KMS-11 (cell line): Measurements from ENCODE around the gene ASAH2.
A peak's percentile ranks its signal among the peaks of the same experiment; 100 is the strongest.
"Not testable (repeated sequence)": the region's sequence is repeated elsewhere in the genome, so short reads cannot be mapped to it uniquely, and the experiment has no call there.

Experiments used
- H2AFZ ChIP-seq: fragments of 200-600 bp; sonication (generic); 2 replicates; pipeline ENCODE4 v1.6.1; 2016; ENCODE audit warnings: antibody characterized with exemption, mixed run types, low read depth
- H3K27ac ChIP-seq: fragments of 200-600 bp; sonication (generic); 2 replicates; pipeline ENCODE4 v1.6.1; 2016; ENCODE audit warnings: mild to moderate bottlenecking, mixed run types
- H3K27me3 ChIP-seq: fragments of 200-600 bp; sonication (generic); 2 replicates; pipeline ENCODE4 v1.6.1; 2017; ENCODE audit warnings: mild to moderate bottlenecking, low read depth, mixed run types, moderate library complexity; ENCODE audit not compliant: insufficient read depth
- H3K36me3 ChIP-seq: fragments of 200-600 bp; sonication (generic); 2 replicates; pipeline ENCODE4 v1.6.1; 2017; ENCODE audit warnings: mild to moderate bottlenecking, mixed run types; ENCODE audit not compliant: insufficient read depth
- H3K4me1 ChIP-seq: fragments of 200-600 bp; sonication (generic); 2 replicates; pipeline ENCODE4 v1.6.1; 2016; ENCODE audit warnings: mild to moderate bottlenecking, low read depth, mixed run types; ENCODE audit not compliant: poor library complexity, severe bottlenecking
- H3K4me2 ChIP-seq: fragments of 200-600 bp; sonication (generic); 2 replicates; pipeline ENCODE4 v1.7.0; 2016; ENCODE audit warnings: mild to moderate bottlenecking, mixed run types
- H3K4me3 ChIP-seq: fragments of 200-600 bp; sonication (generic); IDR thresholded peaks from 2 replicates; pipeline ENCODE4 v1.6.1; 2017; ENCODE audit warnings: low read depth, low read length, mixed read lengths; ENCODE audit not compliant: insufficient read depth
- H3K79me2 ChIP-seq: fragments of 200-600 bp; sonication (generic); 2 replicates; pipeline ENCODE4 v1.6.1; 2016; ENCODE audit warnings: low read depth, mixed run types; ENCODE audit not compliant: insufficient read depth
- H3K9ac ChIP-seq: fragments of 200-600 bp; sonication (generic); 2 replicates; pipeline ENCODE4 v1.6.1; 2016; ENCODE audit warnings: mild to moderate bottlenecking, mixed run types
- H4K20me1 ChIP-seq: fragments of 200-600 bp; sonication (generic); 2 replicates; pipeline ENCODE4 v1.6.1; 2016; ENCODE audit warnings: mild to moderate bottlenecking, mixed run types; ENCODE audit not compliant: insufficient read depth
- CTCF ChIP-seq: fragments of 200-600 bp; sonication (generic); conservative IDR thresholded peaks from 2 replicates; pipeline ENCODE4 v1.6.1; 2017; ENCODE audit warnings: low read depth, mild to moderate bottlenecking, antibody characterized with exemption, low read length, moderate library complexity, mixed read lengths

Gene ASAH2

GRCh38 chr10:50279489-50279888 is 28.2 kb upstream of the ASAH2 start:
- Histone ChIP-seq H3K27ac (no peak overlapping the region), H4K20me1 (no peaks in the 10 kb centered on the region), H3K27me3 (no peaks in the 10 kb centered on the region), H3K4me3 (no peak overlapping the region), H3K4me2 (no peak overlapping the region), H2AFZ (no peak overlapping the region), H3K79me2 (no peaks in the 10 kb centered on the region), H3K4me1 (no peaks in the 10 kb centered on the region), H3K9ac (no peak overlapping the region), H3K36me3 (no peaks in the 10 kb centered on the region)
- no peak for TF ChIP-seq CTCF

GRCh38 chr10:50275650-50276235 is 24.4 kb upstream of the ASAH2 start:
- Histone ChIP-seq H3K79me2 (no peaks in the 10 kb centered on the region), H3K36me3 (no peaks in the 10 kb centered on the region), H3K9ac (no peak overlapping the region), H2AFZ (no peak overlapping the region), H3K27ac (no peak overlapping the region), H3K4me3 (no peak overlapping the region), H3K4me2 (no peak overlapping the region), H4K20me1 (no peaks in the 10 kb centered on the region), H3K27me3 (no peaks in the 10 kb centered on the region), H3K4me1 (no peaks in the 10 kb centered on the region)
- peak; percentile 81 for TF ChIP-seq CTCF

DNA sequence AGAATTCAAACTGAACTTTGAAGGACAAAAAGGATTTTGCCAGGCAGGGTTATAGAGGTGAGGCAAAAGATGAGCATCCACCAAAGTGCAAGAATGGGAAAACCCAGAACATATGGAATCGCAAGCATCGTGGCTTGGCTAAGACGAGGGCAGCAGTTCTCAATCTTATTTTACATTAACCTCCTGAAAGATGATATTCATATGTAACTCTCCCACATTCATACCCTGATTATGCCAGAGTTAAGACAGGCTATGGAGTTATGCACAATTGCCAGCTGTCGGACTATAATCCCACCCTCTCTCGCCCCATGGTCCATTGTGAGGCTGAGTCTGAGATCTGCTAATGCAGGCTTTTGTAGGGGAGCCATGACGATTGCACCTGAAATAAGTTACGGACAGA is 21.2 kb upstream of the ASAH2 start:
- H2AFZ ChIP-seq: no peak overlapping the region
- H3K4me3 ChIP-seq: no peak overlapping the region
- H4K20me1 ChIP-seq: no peaks in the 10 kb centered on the region

DNA sequence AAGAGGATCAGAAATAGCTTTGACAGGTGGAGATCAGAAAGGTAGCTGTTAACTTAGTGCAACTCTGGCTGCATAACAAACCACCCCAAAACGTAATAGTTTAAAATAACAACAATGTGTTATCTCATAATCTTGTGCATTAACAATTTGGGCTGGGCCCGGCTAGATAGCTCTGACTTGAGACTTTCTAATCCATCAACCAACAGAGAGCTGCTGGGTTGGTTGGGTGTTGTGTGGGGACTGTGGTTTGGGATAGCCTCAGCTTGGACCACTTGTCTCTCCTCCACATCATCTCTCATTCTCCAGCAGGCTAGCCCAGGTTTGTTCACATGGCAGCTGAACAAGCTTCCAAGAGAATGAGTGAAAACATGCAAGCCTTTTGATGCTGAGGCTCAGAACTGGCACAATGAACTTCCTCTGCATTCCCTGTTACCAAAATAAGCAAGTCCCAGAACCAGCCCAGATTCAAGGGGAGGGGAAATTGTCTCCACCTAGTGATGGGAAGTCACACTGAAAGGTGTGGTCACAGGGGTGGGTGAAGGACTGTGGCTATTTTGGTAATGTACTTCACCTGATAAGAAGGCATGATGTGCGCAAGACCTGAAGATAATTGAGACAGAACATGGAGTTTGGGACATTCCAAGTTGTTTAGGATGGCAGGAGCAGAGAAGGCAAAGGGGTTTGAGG is 20.4 kb upstream of the ASAH2 start:
- Histone ChIP-seq H3K4me3 (no peak overlapping the region), H2AFZ (no peak overlapping the region), H3K9ac (no peak overlapping the region), H4K20me1 (no peaks in the 10 kb centered on the region), H3K27ac (no peak overlapping the region), H3K4me2 (no peak overlapping the region), H3K4me1 (no peaks in the 10 kb centered on the region), H3K36me3 (no peaks in the 10 kb centered on the region), H3K79me2 (no peaks in the 10 kb centered on the region), H3K27me3 (no peaks in the 10 kb centered on the region)
- no peak for TF ChIP-seq CTCF

More for the DNA sequence above, 21.2 kb upstream of the ASAH2 start:
- no peak overlapping the region for H3K27ac ChIP-seq
- no peak for TF ChIP-seq CTCF
- no peak overlapping the region for H3K9ac ChIP-seq
- H3K4me2 ChIP-seq: no peak overlapping the region
- H3K79me2 ChIP-seq: no peaks in the 10 kb centered on the region
- H3K4me1 ChIP-seq: no peaks in the 10 kb centered on the region
- no peaks in the 10 kb centered on the region for H3K27me3 ChIP-seq
- H3K36me3 ChIP-seq: no peaks in the 10 kb centered on the region

DNA sequence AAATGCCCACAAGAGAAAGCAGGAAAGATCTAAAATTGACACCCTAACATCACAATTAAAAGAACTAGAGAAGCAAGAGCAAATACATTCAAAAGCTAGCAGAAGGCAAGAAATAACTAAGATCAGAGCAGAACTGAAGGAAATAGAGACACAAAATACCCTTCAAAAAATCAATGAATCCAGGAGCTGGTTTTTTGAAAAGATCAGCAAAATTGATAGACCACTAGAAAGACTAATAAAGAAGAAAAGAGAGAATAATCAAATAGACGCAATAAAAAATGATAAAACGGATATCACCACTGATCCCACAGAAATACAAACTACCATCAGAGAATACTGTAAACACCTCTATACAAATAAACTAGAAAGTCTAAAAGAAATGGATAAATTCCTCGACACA is 16.6 kb upstream of the ASAH2 start:
- H3K27ac ChIP-seq, H3K27me3 ChIP-seq, H3K9ac ChIP-seq, H3K36me3 ChIP-seq, H3K4me1 ChIP-seq, H4K20me1 ChIP-seq, H3K79me2 ChIP-seq, H3K4me2 ChIP-seq, H2AFZ ChIP-seq, H3K4me3 ChIP-seq: not testable (repeated sequence)

DNA sequence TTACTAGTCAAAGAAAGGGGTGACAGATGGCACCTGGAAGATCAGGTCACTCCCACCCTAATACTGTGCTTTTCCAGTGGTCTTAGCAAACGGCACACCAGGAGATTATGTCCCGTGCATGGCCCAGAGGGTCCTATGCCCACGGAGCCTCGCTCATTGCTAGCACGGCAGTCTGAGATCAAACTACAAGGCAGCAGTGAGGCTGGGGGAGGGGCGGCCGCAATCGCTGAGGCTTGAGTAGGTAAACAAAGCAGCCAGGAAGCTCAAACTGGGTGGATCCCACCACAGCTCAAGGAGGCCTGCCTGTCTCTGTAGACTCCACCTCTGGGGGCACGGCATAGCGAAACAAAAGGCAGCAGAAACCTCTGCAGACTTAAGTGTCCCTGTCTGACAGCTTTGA is 11.3 kb upstream of the ASAH2 start:
- H4K20me1 ChIP-seq, H3K27me3 ChIP-seq, H3K27ac ChIP-seq, H3K4me2 ChIP-seq, H3K4me3 ChIP-seq, H3K36me3 ChIP-seq, H2AFZ ChIP-seq, H3K79me2 ChIP-seq, H3K9ac ChIP-seq: not testable (repeated sequence)
- peaks cover 33% of the 10 kb centered on the region for H3K4me1 ChIP-seq
